Measurements from ENCODE around the gene DCAF16.
"Not testable (repeated sequence)": the region's sequence is repeated elsewhere in the genome, so short reads cannot be mapped to it uniquely, and the experiment has no call there.

Gene DCAF16

DNA sequence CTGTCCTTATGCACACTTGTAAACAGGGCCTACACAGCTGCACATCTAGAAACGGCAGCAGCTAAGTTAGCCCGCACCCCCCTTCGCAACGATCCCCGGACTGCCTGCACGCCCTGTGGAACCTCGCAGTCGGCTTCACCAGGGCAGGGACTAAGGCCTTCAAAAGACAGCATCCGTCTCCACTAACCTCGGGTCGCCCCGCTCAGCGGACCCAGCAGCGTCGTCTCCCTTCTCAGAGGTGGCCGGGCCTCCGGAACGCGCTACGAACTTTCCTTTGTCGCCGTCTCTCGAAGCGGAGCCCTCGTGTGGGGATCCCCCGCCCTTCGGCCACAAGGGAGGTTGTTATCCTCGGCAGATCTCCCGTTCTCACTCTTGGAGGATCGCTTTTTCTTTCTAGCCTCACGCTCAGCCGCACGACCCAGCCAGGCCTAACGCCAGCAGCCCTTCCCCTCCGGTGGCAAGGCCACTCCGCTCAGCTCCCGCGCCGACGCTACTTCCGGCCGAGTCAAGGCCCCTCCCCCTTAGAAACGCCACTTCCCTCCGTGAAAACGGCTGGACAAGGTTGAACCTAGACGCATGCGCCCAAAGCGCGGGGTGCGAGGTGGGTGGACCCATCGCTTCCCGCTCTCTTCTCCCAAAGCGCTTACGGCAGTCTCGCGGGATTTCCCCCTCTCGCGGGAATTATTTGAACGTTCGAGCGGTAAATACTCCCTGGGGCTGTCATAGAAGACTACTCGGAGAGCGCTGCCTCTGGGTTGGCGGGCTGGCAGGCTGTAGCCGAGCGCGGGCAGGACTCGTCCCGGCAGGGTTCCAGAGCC lies at the start of gene DCAF16, which contains the start of gene NCAPG:
Gene DCAF16, minus strand, starts transcription at position 498 of the 818 bp plus-strand sequence. CDS start 6,616 bp downstream, outside the sequence.
Gene NCAPG, plus strand, starts transcription at position 720 of the 818 bp plus-strand sequence. CDS start 99 bp downstream, outside the sequence.
- DNase-seq: peak; percentile 99

GRCh38 chr4:17859793-17860406 lies 49.3 kb upstream of the DCAF16 start:
- DNase-seq: no peak

DNA sequence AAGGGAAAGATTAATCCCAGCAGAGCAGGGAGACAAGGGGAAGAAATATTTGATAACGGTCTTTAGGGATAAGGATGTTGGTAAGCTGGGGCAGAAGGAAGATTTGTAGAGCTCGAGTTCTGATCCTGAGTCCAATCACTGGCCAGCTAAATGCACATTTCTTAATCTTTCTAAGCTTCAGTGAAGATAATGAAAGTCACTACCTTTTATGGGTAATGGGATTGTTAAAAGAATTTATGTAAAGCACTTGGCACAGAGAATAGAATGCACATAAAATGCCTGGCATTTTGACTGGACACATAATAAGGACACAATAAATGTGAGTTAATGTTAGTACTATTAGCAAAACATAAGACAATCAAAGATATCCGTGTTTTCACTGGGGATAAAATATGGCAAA lies 43.5 kb upstream of the DCAF16 start:
- no peak for DNase-seq

GRCh38 chr4:17851959-17852358 lies 41.4 kb upstream of the DCAF16 start:
- no peak for DNase-seq

- DNase-seq: not testable (repeated sequence)
Observed at GRCh38 chr4:17850295-17850694, 39.7 kb upstream of the DCAF16 start.

DNA sequence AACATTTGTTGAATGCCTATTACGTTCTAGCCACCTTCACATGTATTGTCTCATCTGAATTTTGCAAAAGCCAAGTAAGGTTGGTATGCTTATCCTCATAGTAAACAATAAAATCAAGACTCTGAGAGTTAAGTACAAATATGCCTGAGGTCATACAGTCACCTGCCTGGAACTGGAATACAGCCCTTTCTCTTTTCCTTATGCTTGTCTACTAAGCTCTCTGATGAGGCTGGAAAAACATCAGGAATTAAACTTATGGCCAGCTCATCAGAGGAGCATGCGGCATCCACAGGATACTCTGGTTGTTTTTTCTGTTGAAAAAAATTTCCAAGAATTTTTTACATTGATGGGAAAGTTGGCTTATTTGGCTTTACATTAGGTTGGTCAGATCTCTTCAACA lies 35.7 kb upstream of the DCAF16 start:
- DNase-seq: no peak

GRCh38 chr4:17823871-17824669 lies 13.5 kb upstream of the DCAF16 start:
- DNase-seq: no peak

- DNase-seq: peak; percentile 72
Observed at GRCh38 chr4:17817027-17817426, 6.5 kb upstream of the DCAF16 start.

DNA sequence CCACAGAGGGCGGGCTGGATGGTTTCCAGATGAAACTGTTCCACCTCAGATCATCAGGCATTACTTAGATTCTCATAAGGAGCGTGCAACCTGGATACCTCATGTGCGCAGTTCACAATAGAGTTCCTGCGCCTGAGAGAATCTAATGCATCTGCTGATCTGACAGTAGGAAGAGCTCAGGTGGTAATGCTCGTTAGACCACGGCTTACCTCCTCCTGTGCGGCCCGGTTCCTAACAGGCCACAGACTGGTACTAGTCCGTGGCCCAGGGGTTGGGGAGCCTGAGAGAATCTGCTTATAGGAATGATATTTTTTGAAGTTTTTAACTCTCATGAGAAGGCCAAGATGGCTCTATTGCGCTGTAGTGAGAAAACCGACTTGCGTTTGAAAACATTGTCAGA lies 5.6 kb upstream of the DCAF16 start:
- DNase-seq: no peak

- no peak for DNase-seq
Observed at GRCh38 chr4:17814140-17814539, 3.6 kb upstream of the DCAF16 start.

GRCh38 chr4:17812801-17813200 lies 2.2 kb upstream of the DCAF16 start:
- no peak for DNase-seq

DNA sequence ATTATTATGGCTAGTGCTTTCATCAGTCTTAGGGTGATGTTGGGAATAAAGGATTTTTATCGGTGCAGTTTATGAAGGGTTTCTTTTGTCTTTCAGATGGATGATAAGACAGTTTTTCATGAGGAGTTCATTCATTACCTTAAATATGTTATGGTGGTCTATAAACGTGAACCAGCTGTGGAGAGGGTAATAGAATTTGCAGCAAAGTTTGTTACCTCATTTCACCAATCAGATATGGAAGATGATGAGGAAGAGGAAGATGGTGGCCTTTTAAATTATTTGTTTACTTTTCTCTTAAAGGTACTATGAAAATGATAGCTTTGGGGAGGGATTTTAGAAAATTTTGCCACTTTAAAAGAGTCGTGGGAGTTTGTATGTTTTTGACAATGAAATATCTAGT lies 1.6 kb upstream of the DCAF16 start:
- no peak for DNase-seq

DNA sequence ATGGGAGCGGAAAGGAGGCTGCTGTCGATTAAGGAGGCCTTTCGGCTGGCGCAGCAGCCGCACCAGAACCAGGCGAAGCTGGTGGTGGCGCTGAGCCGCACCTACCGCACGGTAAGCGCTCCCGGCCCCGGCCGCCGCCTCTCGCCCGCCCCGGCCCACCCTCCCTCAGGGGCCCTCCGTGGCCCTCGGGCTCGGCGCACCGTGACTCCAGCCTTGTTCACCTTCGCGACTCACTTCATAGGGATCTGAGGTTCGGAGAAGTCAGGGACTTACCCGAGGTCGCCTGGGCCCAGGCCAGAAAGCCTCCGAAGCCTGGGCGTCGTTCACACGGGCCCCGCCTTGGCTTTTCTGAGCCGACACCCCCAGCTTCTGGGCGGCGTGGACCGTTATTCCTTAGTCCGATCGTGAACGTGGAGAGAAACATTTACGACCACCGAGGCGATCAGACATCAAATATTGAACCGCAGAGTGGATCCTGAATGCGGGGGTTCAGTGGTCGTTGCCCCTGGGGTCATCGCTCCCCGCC lies 584 bp upstream of the DCAF16 start:
- no peak for DNase-seq

GRCh38 chr4:17809667-17810066 lies 890 bp downstream of the DCAF16 start:
- no peak for DNase-seq

DNA sequence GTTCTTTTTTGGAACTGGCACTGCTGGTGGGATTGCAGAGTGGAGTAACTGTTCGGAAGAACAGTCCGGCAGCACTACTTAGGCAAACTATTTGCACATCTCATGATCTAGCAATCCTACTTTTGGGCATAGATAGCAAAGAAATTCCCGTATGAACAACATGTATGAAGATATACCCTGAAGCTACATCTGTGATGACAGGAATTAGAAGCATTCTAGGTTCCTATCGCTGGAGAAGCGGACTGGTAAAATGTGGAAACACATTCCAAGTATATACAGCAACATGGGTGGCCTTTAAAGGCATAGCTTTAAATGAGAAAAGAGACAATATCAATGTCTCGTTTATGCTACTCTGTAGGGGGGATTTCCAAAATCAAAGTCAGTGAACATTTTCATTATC lies 3.1 kb downstream of the DCAF16 start:
- DNase-seq: no peak

DNA sequence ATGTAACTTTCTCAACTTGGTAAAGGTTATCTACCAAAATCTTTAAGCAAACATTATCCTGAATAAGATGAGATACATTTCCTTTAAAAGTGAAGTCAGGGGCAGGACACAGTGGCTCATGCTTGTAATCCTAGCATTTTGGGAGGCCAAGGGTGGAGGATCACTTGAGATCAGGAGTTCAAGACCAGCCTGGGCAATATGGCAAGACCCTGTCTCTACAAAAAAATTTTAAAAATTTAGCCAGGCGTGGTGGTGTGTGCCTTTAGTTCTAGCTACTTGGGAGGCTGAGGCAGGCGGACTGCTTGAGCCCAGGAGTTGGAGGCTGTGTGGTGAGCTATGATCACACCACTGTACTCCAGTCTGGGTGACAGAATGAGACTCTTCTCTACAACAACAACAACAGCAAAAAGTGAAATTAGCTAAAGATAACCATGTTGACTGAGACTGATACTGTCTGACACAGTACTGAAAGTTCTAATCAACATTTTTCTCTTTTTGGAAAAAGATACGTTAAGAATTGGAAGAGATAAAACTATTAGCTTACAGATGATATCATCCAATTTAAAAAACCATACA lies 4.9 kb downstream of the DCAF16 start:
- no peak for DNase-seq

GRCh38 chr4:17797808-17798207 lies 12.7 kb downstream of the DCAF16 start:
- no peak for DNase-seq

GRCh38 chr4:17794730-17795129 lies 15.8 kb downstream of the DCAF16 start:
- DNase-seq: no peak

- no peak for DNase-seq
Observed at GRCh38 chr4:17788956-17789355, 21.6 kb downstream of the DCAF16 start.

DNA sequence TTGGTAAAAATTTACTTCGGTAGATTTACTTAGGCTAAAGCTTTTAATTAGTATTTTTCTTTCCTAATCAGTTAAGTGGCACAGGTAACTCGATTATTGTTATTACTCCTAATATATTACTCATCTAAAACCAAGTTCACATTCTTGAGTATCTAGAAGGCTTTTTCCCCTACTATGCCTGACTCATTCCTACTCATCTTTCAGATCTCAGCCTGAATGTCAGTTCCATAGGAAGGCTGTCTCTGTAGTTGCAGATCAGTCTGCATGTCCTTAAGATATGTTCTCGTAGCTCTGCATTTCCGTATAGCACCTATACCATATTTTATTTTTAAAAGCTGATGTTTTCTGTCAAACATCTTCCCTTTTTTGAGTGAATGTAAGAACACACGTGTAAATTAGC lies 23.2 kb downstream of the DCAF16 start:
- no peak for DNase-seq

DNA sequence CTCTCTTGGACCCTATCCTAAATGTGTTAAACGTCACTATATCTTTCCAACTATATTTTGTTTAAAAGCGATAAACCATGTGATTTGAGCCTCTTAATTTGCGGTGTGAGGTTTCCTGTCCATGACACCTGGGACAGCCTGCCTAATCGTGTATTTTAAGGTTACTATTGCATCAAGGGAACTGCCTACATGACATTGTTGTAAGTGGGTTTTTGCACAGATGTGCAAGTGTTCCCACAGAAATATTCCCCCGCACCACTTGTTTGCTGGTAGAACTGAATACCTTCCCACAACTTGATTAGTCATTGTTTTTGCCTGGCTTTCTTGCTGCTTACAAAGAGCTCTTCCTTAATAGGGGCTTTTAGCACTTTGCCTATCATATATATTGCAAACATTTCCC lies 24.0 kb downstream of the DCAF16 start:
- DNase-seq: no peak

DNA sequence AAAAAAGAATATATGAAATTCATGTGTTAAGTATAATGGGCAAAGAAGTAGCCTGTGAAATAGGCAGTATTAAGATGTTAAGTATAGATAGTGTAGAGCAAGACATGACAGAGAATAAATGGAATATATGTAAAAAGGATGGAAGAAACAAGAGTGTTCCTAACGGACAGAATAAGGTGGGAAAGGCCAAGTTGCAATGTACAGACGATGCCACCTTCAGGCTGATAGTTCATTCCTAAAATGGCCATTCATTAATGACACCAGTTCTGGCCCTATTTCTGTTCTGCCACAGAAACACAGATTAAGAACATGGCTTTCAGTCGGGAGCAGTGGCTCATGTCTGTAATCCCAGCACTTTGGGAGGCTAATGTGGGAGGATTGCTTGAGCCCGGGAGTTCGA lies 24.7 kb downstream of the DCAF16 start:
- no peak for DNase-seq

Measured in CD4-positive, alpha-beta T cell treated with Interleukin-4 for 4 hours (primary cell).